NOMO-1 (cell line): ENCODE results near the gene SLC47A1.
"Not testable (repeated sequence)": the region's sequence is repeated elsewhere in the genome, so short reads cannot be mapped to it uniquely, and the experiment has no call there.

Experiments
- DNase-seq, 2 experiments: peaks; one replicate each; lab custom pipeline; 2025; ENCODE audit not compliant: unreplicated experiment in 2 of 2; lab: John Stamatoyannopoulos, UW

The SLC47A1 gene, protein sequence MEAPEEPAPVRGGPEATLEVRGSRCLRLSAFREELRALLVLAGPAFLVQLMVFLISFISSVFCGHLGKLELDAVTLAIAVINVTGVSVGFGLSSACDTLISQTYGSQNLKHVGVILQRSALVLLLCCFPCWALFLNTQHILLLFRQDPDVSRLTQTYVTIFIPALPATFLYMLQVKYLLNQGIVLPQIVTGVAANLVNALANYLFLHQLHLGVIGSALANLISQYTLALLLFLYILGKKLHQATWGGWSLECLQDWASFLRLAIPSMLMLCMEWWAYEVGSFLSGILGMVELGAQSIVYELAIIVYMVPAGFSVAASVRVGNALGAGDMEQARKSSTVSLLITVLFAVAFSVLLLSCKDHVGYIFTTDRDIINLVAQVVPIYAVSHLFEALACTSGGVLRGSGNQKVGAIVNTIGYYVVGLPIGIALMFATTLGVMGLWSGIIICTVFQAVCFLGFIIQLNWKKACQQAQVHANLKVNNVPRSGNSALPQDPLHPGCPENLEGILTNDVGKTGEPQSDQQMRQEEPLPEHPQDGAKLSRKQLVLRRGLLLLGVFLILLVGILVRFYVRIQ

DNA sequence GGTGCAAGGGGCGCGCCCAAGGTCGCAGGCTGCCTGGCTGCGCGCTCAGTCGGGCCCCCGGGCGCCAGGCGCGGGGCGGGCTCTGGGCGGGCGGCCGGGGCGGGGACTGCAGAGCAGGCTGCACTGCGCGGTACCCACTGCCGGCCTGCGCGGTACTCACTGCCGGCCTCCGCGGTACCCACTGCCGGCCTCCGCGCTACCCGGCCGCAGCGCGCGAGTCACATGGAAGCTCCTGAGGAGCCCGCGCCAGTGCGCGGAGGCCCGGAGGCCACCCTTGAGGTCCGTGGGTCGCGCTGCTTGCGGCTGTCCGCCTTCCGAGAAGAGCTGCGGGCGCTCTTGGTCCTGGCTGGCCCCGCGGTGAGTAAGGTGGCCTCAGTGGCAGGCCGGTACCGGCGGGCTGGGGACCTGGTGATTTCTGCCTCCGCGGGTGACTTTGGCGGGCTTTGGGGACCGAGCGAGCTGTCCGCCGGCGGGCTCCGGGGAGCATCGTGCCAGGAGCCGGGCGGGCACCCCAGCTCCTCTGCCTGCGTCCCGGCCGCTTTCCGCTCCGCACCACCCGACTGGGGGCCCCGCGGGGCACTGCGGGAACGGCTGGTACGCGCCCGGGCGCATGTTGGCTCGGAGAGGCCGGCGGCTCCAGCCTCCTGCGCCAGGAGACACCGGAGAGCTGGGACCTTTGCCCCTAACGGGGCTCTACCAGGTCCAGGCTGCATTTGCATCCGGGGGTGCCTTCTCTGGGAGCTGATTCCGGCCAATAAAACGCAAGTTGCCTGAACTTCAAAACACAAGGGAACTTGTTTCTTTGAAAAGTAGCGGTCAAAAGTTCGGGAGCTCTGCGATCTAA is at the start of gene SLC47A1:
Gene SLC47A1, plus strand, starts transcription at position 137 of the 844 bp plus-strand sequence. Its CDS starts 86 bp downstream, at position 223.
- DNase-seq = peak; percentile 48 to 55

DNA sequence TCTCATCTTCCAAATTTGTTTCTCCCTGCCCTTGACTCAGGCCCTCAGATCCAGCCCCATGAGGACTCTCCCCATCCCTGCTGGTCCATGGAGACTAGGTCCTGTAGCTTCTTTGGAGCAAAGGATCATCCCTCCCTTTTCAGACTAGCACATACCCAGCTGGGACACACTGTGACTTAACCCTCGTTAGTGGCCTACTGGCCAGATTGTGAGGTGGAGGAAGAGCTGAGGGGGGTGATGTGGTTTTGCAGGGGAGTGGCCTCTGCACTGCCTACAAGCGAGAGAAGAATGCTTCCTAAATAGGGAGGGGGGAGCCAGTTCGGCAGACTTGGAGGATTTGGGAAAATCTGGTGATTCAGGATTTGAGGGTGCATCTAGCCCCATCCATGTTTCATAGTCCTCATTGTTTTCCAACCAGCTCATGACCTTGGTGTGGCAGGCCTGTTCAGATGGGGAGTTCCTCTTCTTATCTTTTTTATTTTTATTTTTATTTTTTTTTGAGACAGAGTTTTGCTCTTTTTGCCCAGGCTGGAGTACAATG is 47.8 kb upstream of the SLC47A1 start:
- DNase-seq = no peak

GRCh38 chr17:19486351-19487023 is 47.2 kb upstream of the SLC47A1 start:
- no peak for DNase-seq

DNA sequence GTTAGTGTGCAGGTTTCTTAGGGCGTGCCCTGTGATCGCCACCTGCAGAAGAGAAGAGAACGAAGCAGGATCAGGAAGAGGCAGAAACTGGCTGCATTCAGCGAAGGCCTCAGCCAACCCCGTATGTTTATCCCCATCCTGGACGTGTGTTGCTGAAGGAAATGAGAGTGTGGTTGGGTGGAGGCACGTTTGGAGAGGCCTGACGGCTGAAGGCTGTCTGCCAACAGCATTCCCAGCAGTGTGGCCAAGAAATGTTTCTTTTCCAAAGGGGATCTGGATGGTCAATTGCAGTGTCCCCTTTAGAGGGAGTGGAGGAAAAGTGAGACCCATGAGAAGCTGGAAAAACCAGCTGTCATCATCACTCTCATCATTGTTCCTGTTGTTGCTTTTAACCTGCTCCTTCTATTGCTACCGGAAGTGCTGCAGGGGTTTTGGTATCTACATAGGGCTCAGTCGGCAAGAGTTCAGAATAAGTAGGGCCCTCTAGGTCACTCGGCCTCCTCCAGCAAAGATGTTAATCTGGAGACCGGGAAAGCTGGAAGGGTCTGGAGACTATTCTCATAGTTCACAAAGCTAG is 46.5 kb upstream of the SLC47A1 start:
- DNase-seq = no peak

GRCh38 chr17:19492141-19492540 is 41.5 kb upstream of the SLC47A1 start:
- no peak for DNase-seq

DNA sequence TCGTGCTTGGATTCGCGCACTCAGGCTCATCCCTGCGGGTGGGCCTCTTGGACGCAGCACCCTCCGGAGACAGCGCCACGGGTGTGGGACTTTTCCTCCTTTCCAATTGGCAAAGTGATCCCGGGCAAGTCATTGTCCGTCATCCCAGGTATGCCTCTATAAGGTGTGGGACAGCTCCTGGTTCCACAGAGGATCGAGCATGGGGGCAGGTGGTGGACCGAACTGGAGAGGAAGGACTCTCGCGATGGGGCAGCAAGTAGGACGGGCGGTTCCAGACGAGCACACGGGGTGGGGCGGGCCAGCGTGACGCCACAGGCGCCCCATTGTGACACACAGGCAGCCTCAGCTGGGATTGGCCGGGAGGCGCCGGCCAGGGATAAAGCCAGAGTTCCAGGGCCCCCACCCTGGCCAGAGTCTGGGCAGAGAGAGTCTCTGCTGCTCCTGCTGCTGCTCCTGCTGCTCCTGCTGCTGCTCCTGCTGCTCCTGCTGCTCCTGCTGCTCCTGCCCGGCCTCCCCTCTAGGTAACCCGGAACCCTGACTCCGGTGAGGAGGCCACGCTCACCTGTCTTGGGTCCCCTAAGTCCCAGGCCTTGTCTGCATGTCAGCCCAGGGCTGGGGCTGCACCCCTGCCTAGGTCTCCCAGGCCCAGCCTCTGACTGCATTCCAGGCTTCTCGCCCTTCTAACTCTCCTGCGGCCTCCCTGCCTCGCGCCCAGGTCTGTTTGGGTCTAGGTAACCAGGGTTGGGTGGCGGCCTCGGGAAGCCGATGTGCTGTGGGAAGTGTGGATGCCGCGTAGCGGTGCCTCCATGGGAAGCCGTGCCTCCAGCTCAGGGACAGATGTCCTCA is 38.5 kb upstream of the SLC47A1 start:
- DNase-seq = no peak

- no peak for DNase-seq
Measured at GRCh38 chr17:19495828-19496528, 37.7 kb upstream of the SLC47A1 start.

GRCh38 chr17:19497624-19498023 is 36.0 kb upstream of the SLC47A1 start:
- no peak for DNase-seq

- no peak for DNase-seq
Measured at GRCh38 chr17:19501219-19501618, 32.4 kb upstream of the SLC47A1 start.

DNA sequence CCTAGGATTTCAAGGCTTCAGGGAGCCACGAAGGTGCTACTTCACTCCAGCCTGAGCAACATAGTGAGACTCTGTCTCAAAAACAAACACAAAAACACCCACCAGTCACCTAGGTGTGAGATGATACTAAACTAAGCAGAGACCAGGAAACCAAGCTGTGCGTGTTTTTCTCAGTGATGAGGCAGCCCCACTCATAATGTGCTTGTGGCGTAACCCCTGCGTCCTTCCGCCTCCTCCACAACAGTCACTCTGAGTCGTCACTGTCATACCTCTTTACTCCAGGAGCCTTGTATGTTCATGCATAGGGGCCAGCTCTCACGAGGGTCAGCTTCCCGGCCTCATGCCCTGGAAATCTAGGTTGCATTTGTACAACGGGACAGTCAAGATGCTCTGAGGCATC is 31.1 kb upstream of the SLC47A1 start:
- peak; percentile 68 to 75 for DNase-seq

- DNase-seq = not testable (repeated sequence)
Measured at GRCh38 chr17:19505561-19505960, 28.1 kb upstream of the SLC47A1 start.

GRCh38 chr17:19507775-19508576 is 25.7 kb upstream of the SLC47A1 start:
- DNase-seq = peak; percentile 54 to 72

- DNase-seq = peak in 1 of 2 experiments; percentile 31
Measured at GRCh38 chr17:19508577-19508867, 25.1 kb upstream of the SLC47A1 start.

GRCh38 chr17:19509281-19509852 is 24.3 kb upstream of the SLC47A1 start:
- DNase-seq = not testable (repeated sequence)

- no peak for DNase-seq
Measured at GRCh38 chr17:19510903-19511302, 22.8 kb upstream of the SLC47A1 start.

- peak; percentile 66 for DNase-seq
Measured at GRCh38 chr17:19513897-19514488, 19.7 kb upstream of the SLC47A1 start.

DNA sequence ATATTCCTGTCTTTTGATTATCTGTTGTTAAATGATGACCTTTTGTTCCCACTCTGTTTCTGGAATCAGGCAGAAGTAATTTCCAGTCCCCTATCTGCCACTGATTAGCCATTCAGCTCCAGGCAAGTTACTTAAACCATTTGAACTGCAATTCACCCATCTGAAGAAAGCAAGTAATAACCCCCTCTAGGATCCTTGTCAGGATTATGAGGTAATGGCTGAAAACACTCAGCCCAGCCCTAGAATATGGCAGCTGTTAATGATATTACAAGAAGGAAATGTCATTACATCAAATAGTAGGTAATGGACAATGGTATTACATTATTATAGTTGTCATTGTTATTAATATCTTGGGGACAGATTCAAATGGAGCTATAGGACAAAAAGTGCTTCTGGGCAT is 16.0 kb upstream of the SLC47A1 start:
- DNase-seq = no peak
